ENCODE data around the gene MRPL16. TPM values are rescaled to one million over a fixed set of nuclear protein-coding genes. Genes with fewer than 3 reads are reported as not detected.

MRPL16 gene
- polyA plus RNA-seq, 1 donor from 2014 or later, result 33.2 TPM

GRCh38 chr11:59857439-59858434 lies 47.2 kb upstream of the MRPL16 start:
- Histone ChIP-seq H3K27ac (ENCODE audit: low read length) (no peak overlapping the region), H3K27me3 (ENCODE audit: insufficient read depth, low read depth, low read length) (no peaks in the 10 kb centered on the region), H2AFZ (ENCODE audit: low read depth, low read length) (no peak overlapping the region), H3F3A (ENCODE audit: insufficient read depth, low read length, poor library complexity, severe bottlenecking) (no peaks in the 10 kb centered on the region), H3K9me3 (ENCODE audit: low read length) (no peaks in the 10 kb centered on the region), H3K9me2 (ENCODE audit: insufficient read depth, low read length) (no peaks in the 10 kb centered on the region), H4K20me1 (ENCODE audit: insufficient read depth) (no peaks in the 10 kb centered on the region), H3K9ac (ENCODE audit: low read length) (no peak overlapping the region), H3K4me2 (ENCODE audit: low read length) (no peak overlapping the region), H3K79me2 (replicated peaks; ENCODE audit: insufficient read depth, low read length) (no peaks in the 10 kb centered on the region), H3K4me3 (ENCODE audit: low read length) (no peak overlapping the region), H3K36me3 (ENCODE audit: insufficient read depth, low read length) (no peaks in the 10 kb centered on the region)
- TF ChIP-seq TAF1 (IDR thresholded peaks at IDR 0.05; ENCODE audit: low read depth) (no peak), RAD21 (conservative IDR thresholded peaks at IDR 0.05) (no peak), CTCF (IDR thresholded peaks at IDR 0.05; ENCODE audit: poor library complexity, severe bottlenecking) (no peak), EZH2 (IDR thresholded peaks at IDR 0.05; ENCODE audit: borderline replicate concordance, insufficient read depth, low read length, poor library complexity, severe bottlenecking) (no peak), SMC3 (conservative IDR thresholded peaks at IDR 0.05; ENCODE audit: poor library complexity) (no peak), MXI1 (conservative IDR thresholded peaks at IDR 0.05; ENCODE audit: poor library complexity, severe bottlenecking) (no peak), EP300 (conservative IDR thresholded peaks at IDR 0.05; ENCODE audit: poor library complexity, severe bottlenecking) (no peak), POLR2AphosphoS5 (IDR thresholded peaks at IDR 0.05) (no peak), REST (IDR thresholded peaks at IDR 0.05; ENCODE audit: borderline replicate concordance) (no peak)

- no peak overlapping the region for H3K9ac ChIP-seq (ENCODE audit: low read length)
- no peaks in the 10 kb centered on the region for H3K27me3 ChIP-seq (ENCODE audit: insufficient read depth, low read depth, low read length)
- H3K36me3 ChIP-seq (ENCODE audit: insufficient read depth, low read length), result no peaks in the 10 kb centered on the region
- no peaks in the 10 kb centered on the region for H3K9me2 ChIP-seq (ENCODE audit: insufficient read depth, low read length)
- no peak overlapping the region for H2AFZ ChIP-seq (ENCODE audit: low read depth, low read length)
- TF ChIP-seq CTCF (IDR thresholded peaks at IDR 0.05; ENCODE audit: poor library complexity, severe bottlenecking) (no peak), SMC3 (conservative IDR thresholded peaks at IDR 0.05; ENCODE audit: poor library complexity) (no peak), EP300 (conservative IDR thresholded peaks at IDR 0.05; ENCODE audit: poor library complexity, severe bottlenecking) (no peak), REST (IDR thresholded peaks at IDR 0.05; ENCODE audit: borderline replicate concordance) (no peak), RAD21 (conservative IDR thresholded peaks at IDR 0.05) (no peak), TAF1 (IDR thresholded peaks at IDR 0.05; ENCODE audit: low read depth) (no peak), MXI1 (conservative IDR thresholded peaks at IDR 0.05; ENCODE audit: poor library complexity, severe bottlenecking) (no peak), EZH2 (IDR thresholded peaks at IDR 0.05; ENCODE audit: borderline replicate concordance, insufficient read depth, low read length, poor library complexity, severe bottlenecking) (no peak), POLR2AphosphoS5 (IDR thresholded peaks at IDR 0.05) (no peak)
- no peaks in the 10 kb centered on the region for H3K79me2 ChIP-seq (replicated peaks; ENCODE audit: insufficient read depth, low read length)
- no peak overlapping the region for H3K4me3 ChIP-seq (ENCODE audit: low read length)
- no peaks in the 10 kb centered on the region for H4K20me1 ChIP-seq (ENCODE audit: insufficient read depth)
- no peaks in the 10 kb centered on the region for H3F3A ChIP-seq (ENCODE audit: insufficient read depth, low read length, poor library complexity, severe bottlenecking)
- no peaks in the 10 kb centered on the region for H3K9me3 ChIP-seq (ENCODE audit: low read length)
- no peak overlapping the region for H3K4me2 ChIP-seq (ENCODE audit: low read length)
- H3K27ac ChIP-seq (ENCODE audit: low read length), result no peak overlapping the region
Measured at GRCh38 chr11:59854871-59855270, 44.3 kb upstream of the MRPL16 start.
